ENCODE measurements around the gene ADAMTS19.
"Not testable (repeated sequence)": the region's sequence is repeated elsewhere in the genome, so short reads cannot be mapped to it uniquely, and the experiment has no call there.

Gene ADAMTS19

GRCh38 chr5:129616517-129616916, 156.4 kb downstream of the ADAMTS19 start:
- no peak for FAIRE-seq
- TF ChIP-seq POLR2A (IDR thresholded peaks at IDR 0.05; ENCODE audit: low read depth, low read length), result no peak
- TF ChIP-seq TAF1 (IDR thresholded peaks at IDR 0.05; ENCODE audit: borderline replicate concordance, low read depth, low read length), result no peak
- no peak for TF ChIP-seq POLR2AphosphoS5 (IDR thresholded peaks at IDR 0.05; ENCODE audit: low read depth, low read length)
- DNase-seq (ENCODE audit: insufficient read length), result no peak

DNA sequence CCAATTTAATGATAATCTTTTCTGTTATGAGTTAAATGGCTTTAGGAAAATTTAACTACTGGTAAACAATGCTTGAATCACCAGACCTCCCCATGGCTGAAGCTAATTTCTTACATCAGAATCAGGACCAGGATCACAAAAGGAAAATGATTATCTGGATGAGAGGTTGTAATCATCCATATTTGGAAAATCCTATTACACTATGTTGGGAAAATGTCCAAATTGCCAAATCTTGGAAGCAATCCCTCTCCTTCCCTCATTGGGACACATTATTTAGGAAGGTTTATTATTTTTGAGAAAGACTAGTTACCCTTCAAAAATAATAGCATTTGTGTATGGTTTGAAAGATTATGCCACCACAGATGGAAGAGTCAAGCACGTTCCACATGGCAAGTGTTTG, 157.1 kb downstream of the ADAMTS19 start:
- no peak for TF ChIP-seq POLR2A (IDR thresholded peaks at IDR 0.05; ENCODE audit: low read depth, low read length)
- TF ChIP-seq TAF1 (IDR thresholded peaks at IDR 0.05; ENCODE audit: borderline replicate concordance, low read depth, low read length), result no peak
- no peak for TF ChIP-seq POLR2AphosphoS5 (IDR thresholded peaks at IDR 0.05; ENCODE audit: low read depth, low read length)
- FAIRE-seq (no peak), DNase-seq (ENCODE audit: insufficient read length) (no peak)

DNA sequence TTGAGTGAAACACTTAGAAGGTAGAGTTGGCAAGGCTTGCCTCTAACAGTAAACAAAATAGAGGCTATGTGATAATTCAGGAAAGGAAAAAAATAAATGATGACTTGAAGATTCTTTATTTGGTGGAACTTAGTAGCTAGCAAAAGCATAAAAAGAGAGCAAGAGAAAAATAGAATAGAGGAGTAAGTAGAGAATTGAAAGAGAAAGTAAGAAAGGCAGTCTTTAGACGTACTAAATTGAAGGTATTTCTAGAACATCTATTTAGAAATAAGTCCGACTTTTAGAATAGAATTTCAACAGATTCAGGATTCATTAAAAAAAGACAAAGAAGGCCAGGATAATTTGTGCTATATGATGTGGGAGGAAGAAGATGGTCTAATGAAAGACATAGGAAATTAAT, 159.7 kb downstream of the ADAMTS19 start:
- TF ChIP-seq TAF1 (IDR thresholded peaks at IDR 0.05; ENCODE audit: borderline replicate concordance, low read depth, low read length) (no peak), POLR2AphosphoS5 (IDR thresholded peaks at IDR 0.05; ENCODE audit: low read depth, low read length) (no peak), POLR2A (IDR thresholded peaks at IDR 0.05; ENCODE audit: low read depth, low read length) (no peak)
- DNase-seq (ENCODE audit: insufficient read length), result no peak
- no peak for FAIRE-seq

DNA sequence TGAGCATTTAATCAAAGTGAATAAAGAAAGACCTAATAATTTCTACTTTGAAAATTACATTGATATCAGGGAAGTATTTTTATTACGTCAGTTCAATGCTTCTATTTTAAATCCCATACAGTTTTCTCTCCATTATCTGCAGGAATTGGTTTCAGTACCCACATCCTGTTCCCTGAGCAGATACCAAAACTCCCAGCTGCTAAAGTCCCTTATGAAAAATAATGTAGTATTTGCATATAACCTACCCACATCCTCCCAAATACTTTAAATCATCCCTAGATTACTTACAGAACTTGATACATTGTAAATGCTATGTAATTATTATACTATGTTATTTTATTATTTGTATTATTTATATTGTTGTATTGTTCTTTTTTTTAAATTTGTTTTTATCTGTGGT, 162.4 kb downstream of the ADAMTS19 start:
- no peak for TF ChIP-seq POLR2AphosphoS5 (IDR thresholded peaks at IDR 0.05; ENCODE audit: low read depth, low read length)
- no peak for TF ChIP-seq POLR2A (IDR thresholded peaks at IDR 0.05; ENCODE audit: low read depth, low read length)
- TF ChIP-seq TAF1 (IDR thresholded peaks at IDR 0.05; ENCODE audit: borderline replicate concordance, low read depth, low read length), result no peak
- FAIRE-seq (no peak), DNase-seq (ENCODE audit: insufficient read length) (no peak)

DNA sequence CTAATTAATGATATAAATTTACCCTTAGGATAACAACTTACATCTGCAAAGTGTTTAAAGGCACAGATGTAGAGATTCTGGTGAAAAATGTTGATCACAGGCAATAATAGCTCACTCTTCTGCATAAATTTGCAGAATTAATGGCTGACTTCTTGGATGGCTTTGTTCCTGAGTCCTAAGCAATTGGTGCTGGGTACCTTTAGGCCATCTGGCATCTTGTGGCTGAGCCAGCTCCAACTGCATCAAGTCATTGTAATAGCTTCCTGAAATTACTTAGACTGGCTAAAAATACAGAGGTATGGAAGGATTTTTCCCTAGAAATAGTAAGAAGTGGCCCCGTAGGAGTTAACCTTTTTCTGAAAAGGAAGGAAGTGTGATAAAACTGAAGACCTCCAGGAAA, 169.5 kb downstream of the ADAMTS19 start:
- FAIRE-seq (no peak), DNase-seq (ENCODE audit: insufficient read length) (no peak)
- no peak for TF ChIP-seq TAF1 (IDR thresholded peaks at IDR 0.05; ENCODE audit: borderline replicate concordance, low read depth, low read length)
- no peak for TF ChIP-seq POLR2AphosphoS5 (IDR thresholded peaks at IDR 0.05; ENCODE audit: low read depth, low read length)
- TF ChIP-seq POLR2A (IDR thresholded peaks at IDR 0.05; ENCODE audit: low read depth, low read length), result no peak

GRCh38 chr5:129630101-129630500, 170.0 kb downstream of the ADAMTS19 start:
- TF ChIP-seq POLR2AphosphoS5 (IDR thresholded peaks at IDR 0.05; ENCODE audit: low read depth, low read length) (no peak), TAF1 (IDR thresholded peaks at IDR 0.05; ENCODE audit: borderline replicate concordance, low read depth, low read length) (no peak), POLR2A (IDR thresholded peaks at IDR 0.05; ENCODE audit: low read depth, low read length) (no peak)
- DNase-seq (ENCODE audit: insufficient read length), result no peak
- no peak for FAIRE-seq

DNA sequence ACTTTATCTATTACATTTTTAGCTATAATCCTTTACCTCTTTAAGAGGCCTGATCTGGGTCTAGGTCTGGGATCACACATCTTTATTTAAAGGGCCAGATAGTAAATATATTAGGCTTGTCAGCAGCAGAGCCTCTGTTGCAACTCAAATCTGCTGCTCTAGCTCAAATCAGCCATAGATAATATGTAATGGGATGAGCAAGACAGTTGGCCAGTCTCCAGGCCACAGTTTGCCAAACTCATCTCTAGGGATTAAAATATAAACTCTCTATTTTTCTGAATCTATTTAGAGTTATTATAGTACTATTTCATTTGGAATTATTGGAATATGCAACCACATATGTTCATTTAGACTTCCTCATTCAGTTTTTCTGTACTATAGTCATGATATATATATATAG, 171.9 kb downstream of the ADAMTS19 start:
- DNase-seq (ENCODE audit: insufficient read length) (no peak), FAIRE-seq (no peak)
- TF ChIP-seq POLR2AphosphoS5 (IDR thresholded peaks at IDR 0.05; ENCODE audit: low read depth, low read length) (no peak), POLR2A (IDR thresholded peaks at IDR 0.05; ENCODE audit: low read depth, low read length) (no peak), TAF1 (IDR thresholded peaks at IDR 0.05; ENCODE audit: borderline replicate concordance, low read depth, low read length) (no peak)

GRCh38 chr5:129637501-129637900, 177.4 kb downstream of the ADAMTS19 start:
- not testable (repeated sequence) for FAIRE-seq; DNase-seq (ENCODE audit: insufficient read length)

- DNase-seq (ENCODE audit: insufficient read length) (no peak), FAIRE-seq (no peak)
- TF ChIP-seq POLR2AphosphoS5 (IDR thresholded peaks at IDR 0.05; ENCODE audit: low read depth, low read length), result no peak
- TF ChIP-seq POLR2A (IDR thresholded peaks at IDR 0.05; ENCODE audit: low read depth, low read length), result no peak
- no peak for TF ChIP-seq TAF1 (IDR thresholded peaks at IDR 0.05; ENCODE audit: borderline replicate concordance, low read depth, low read length)
Observed at GRCh38 chr5:129639331-129639730, 179.2 kb downstream of the ADAMTS19 start.

DNA sequence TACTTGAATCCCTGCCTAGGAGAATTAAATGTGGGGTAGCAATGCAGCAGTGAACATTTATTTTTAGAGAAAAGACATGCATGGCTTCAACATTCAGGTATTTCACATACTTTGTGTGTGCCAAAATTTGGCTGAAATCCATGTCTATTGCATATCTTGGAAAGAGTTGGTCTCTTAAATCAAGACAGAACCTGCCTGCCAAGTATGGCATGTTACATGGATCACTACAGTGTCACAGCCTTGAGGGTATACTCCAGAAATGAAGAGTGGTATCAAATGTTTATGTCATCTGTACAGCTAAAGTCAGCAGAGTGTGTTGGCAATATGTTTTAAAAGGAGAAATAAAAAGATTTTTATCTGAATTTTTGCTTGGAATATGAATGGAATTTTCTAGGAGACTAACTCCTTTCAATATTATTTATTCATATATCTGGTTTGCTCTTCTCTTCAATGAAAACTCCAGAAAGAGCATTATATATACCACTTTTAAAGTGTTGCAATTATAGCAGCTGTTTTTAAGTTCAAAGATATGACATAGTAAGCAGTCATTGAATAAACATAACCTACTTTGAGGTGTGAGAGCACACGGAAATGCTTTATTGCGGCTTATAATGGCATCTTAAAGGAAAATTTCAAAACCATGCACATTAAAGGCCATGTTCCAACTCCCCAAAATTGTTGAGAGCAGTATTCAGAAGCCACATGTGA, 192.4 kb downstream of the ADAMTS19 start:
- no peak for FAIRE-seq
- TF ChIP-seq POLR2AphosphoS5 (IDR thresholded peaks at IDR 0.05; ENCODE audit: low read depth, low read length), result no peak
- no peak for TF ChIP-seq POLR2A (IDR thresholded peaks at IDR 0.05; ENCODE audit: low read depth, low read length)
- no peak for TF ChIP-seq TAF1 (IDR thresholded peaks at IDR 0.05; ENCODE audit: borderline replicate concordance, low read depth, low read length)

DNA sequence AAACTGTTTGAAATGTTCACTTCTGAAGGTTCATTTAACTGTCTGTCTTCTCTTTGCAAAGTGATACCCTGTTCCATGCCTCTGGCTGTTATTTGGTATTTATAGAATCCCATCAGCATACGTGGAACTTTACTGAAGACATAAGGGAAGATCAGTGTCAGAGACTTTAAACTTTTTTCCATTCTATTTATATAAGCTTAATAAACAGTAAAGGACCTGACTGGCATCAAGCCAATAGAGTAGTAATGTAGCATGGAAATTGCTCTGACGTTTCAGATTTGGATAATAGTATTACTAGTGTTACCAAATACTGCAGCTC, 192.9 kb downstream of the ADAMTS19 start:
- DNase-seq (ENCODE audit: insufficient read length) (no peak), FAIRE-seq (no peak)
- TF ChIP-seq POLR2AphosphoS5 (IDR thresholded peaks at IDR 0.05; ENCODE audit: low read depth, low read length) (no peak), POLR2A (IDR thresholded peaks at IDR 0.05; ENCODE audit: low read depth, low read length) (no peak), TAF1 (IDR thresholded peaks at IDR 0.05; ENCODE audit: borderline replicate concordance, low read depth, low read length) (no peak)

More for the DNA sequence above, 192.4 kb downstream of the ADAMTS19 start:
- no peak for DNase-seq (ENCODE audit: insufficient read length)

- no peak for DNase-seq (ENCODE audit: insufficient read length)
- TF ChIP-seq POLR2A (IDR thresholded peaks at IDR 0.05; ENCODE audit: low read depth, low read length), result no peak
- FAIRE-seq, result no peak
Observed at GRCh38 chr5:129653442-129653841, 193.3 kb downstream of the ADAMTS19 start.

DNA sequence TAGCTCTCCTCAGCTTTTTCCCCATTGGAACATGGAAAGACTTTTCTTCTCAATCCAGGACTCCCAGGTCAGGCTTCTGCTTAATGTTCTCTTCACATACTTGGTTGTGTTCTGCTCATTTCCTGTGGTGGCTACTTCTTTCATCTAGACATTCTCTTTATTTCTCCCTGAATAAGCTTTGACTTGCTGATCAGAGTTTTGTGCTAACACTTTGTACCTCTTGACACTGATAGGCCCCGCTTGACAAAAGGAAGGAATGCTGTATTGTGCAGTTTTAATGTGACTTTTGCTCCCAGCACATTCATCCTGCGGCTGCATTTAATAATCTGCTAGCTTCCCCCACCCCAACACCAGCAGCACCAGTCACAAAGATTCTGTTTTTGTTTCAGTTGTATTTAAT, 196.9 kb downstream of the ADAMTS19 start:
- DNase-seq (ENCODE audit: insufficient read length) (no peak), FAIRE-seq (no peak)
- TF ChIP-seq POLR2A (IDR thresholded peaks at IDR 0.05; ENCODE audit: low read depth, low read length) (no peak), POLR2AphosphoS5 (IDR thresholded peaks at IDR 0.05; ENCODE audit: low read depth, low read length) (no peak), TAF1 (IDR thresholded peaks at IDR 0.05; ENCODE audit: borderline replicate concordance, low read depth, low read length) (no peak)

Measured in GM12892 (cell line).